ENCODE data around the gene PUS10. TPM values are rescaled to one million over a fixed set of nuclear protein-coding genes. Genes with fewer than 3 reads are reported as not detected.

PUS10 gene
- total RNA-seq, 1 donor from 2014 or later: 1.4 TPM

- Histone ChIP-seq H3K27me3 (no peaks in the 10 kb centered on the region), H3K9me3 (no peaks in the 10 kb centered on the region), H3K4me3 (no peak overlapping the region), H3K27ac (no peak overlapping the region), H3K36me3 (peaks cover 0 to 3% of the 10 kb centered on the region in 2 donors), H3K4me1 (no peaks in the 10 kb centered on the region)
- TF ChIP-seq CTCF (IDR thresholded peaks at IDR 0.05): no peak
- DNase-seq (ENCODE audit: low spot score in 2 of 2): no peak
- intact Hi-C loops (cut with DNase I): no loop called here
These were observed 57.3 kb downstream of the PUS10 start for GRCh38 chr2:60960706-60961105.

GRCh38 chr2:60959501-60959900, 58.6 kb downstream of the PUS10 start:
- no peak for TF ChIP-seq CTCF (IDR thresholded peaks at IDR 0.05)
- Histone ChIP-seq H3K36me3 (peaks cover 0 to 3% of the 10 kb centered on the region in 2 donors), H3K4me1 (no peaks in the 10 kb centered on the region), H3K4me3 (no peak overlapping the region), H3K27ac (no peak overlapping the region), H3K27me3 (no peaks in the 10 kb centered on the region), H3K9me3 (no peaks in the 10 kb centered on the region)
- intact Hi-C loops (cut with DNase I): no loop called here
- DNase-seq (ENCODE audit: low spot score in 2 of 2): no peak

GRCh38 chr2:60958800-60959199, 59.3 kb downstream of the PUS10 start:
- no peak for TF ChIP-seq CTCF (IDR thresholded peaks at IDR 0.05)
- Histone ChIP-seq H3K27me3 (no peaks in the 10 kb centered on the region), H3K9me3 (no peaks in the 10 kb centered on the region), H3K36me3 (peaks cover 3 to 9% of the 10 kb centered on the region in 2 donors), H3K27ac (no peak overlapping the region), H3K4me1 (no peaks in the 10 kb centered on the region), H3K4me3 (no peak overlapping the region)
- DNase-seq (ENCODE audit: low spot score in 2 of 2): no peak
- intact Hi-C loops (cut with DNase I): no loop called here

GRCh38 chr2:60958361-60958760, 59.7 kb downstream of the PUS10 start:
- TF ChIP-seq CTCF (IDR thresholded peaks at IDR 0.05): no peak

GRCh38 chr2:60957643-60958042, 60.4 kb downstream of the PUS10 start:
- no peaks in the 10 kb centered on the region for H3K27me3 ChIP-seq
- DNase-seq (ENCODE audit: low spot score in 2 of 2): no peak

More at GRCh38 chr2:60958361-60958760, 59.7 kb downstream of the PUS10 start:
- Histone ChIP-seq H3K9me3 (no peaks in the 10 kb centered on the region), H3K4me3 (no peak overlapping the region), H3K27me3 (no peaks in the 10 kb centered on the region), H3K4me1 (no peaks in the 10 kb centered on the region), H3K36me3 (peaks cover 7 to 11% of the 10 kb centered on the region in 2 donors), H3K27ac (no peak overlapping the region)
- intact Hi-C loops (cut with DNase I): no loop called here
- no peak for DNase-seq (ENCODE audit: low spot score in 2 of 2)

More at GRCh38 chr2:60957643-60958042, 60.4 kb downstream of the PUS10 start:
- Histone ChIP-seq H3K27ac (no peak overlapping the region), H3K9me3 (no peaks in the 10 kb centered on the region), H3K4me3 (no peak overlapping the region), H3K36me3 (peaks cover 10 to 11% of the 10 kb centered on the region in 2 donors), H3K4me1 (no peaks in the 10 kb centered on the region)
- TF ChIP-seq CTCF (IDR thresholded peaks at IDR 0.05): no peak
- intact Hi-C loops (cut with DNase I): no loop called here

Data from ascending aorta (tissue), 2 donors.